ENCODE measurements around the gene ANKRD39. TPM values are rescaled to one million over a fixed set of nuclear protein-coding genes. Genes with fewer than 3 reads are reported as not detected.

Gene ANKRD39
- total RNA-seq, 2 experiments from 2014 or later = 35.4 to 36.7 TPM

DNA sequence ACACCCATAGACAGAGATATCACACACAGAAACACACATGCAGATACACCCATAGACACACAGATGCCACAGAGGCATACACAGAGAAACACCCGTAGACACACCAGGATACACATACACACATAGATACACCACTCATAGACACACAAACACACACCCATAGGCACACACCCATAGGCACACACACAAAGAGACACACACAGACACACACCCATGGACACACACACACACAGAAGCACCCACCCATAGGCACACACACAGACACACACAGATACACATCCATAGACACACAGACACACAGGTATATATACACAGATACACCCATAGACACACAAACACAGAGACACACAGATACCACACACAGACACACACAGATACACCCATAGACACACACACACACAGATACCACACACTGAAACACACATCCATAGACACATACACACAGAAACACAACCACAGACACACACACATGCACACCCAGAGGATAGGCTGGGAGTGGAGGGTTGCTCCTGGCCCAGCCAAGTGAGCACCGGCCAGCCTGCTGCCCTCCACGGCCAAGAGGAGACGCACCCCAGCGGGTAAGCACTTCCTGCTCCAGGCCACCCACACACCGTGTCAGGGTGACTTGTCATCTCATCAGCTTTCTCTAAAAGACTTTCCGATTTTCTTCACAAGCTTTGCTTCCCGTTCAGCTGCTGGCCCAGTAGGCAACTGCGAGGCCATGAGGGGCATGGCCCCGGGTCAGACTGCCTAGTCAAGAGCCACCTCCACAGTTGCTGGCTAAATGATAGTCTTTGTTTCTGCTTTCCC is 55.8 kb downstream of the ANKRD39 start:
- Mint-ChIP-seq H3K27me3 (ENCODE audit: low read depth) (no peaks in the 10 kb centered on the region), H3K4me3 (no peak overlapping the region), H3K9me3 (ENCODE audit: insufficient read depth) (no peaks in the 10 kb centered on the region), H3K4me1 (ENCODE audit: low read depth) (peaks cover 10% of the 10 kb centered on the region), H3K36me3 (ENCODE audit: low read depth) (peaks cover 7% of the 10 kb centered on the region), H3K27ac (no peak overlapping the region)
- ATAC-seq (no peak), DNase-seq (no peak)
- CTCF ChIA-PET = interaction anchor here (1.0 to 2.1 kb wide), 6 partner anchors 14 to 159 kb away, joined by 3 to 17 read pairs (median 4); partner anchors contain the start of gene CNNM3
- POLR2A ChIA-PET = no interaction called here

GRCh38 chr2:96801005-96801785 is 56.6 kb downstream of the ANKRD39 start:
- ChIA-PET CTCF (interaction anchor here (0.6 to 2.1 kb wide), 12 partner anchors 12 to 393 kb away, joined by 3 to 17 read pairs (median 4); partner anchors contain the start of genes ANKRD39, CNNM3 and CNNM4), POLR2A (no interaction called here)
- H3K4me1 Mint-ChIP-seq (ENCODE audit: low read depth) = peaks cover 2% of the 10 kb centered on the region
- H3K27ac Mint-ChIP-seq = no peak overlapping the region
- peak; percentile 76 for DNase-seq
- no peak overlapping the region for H3K4me3 Mint-ChIP-seq
- H3K9me3 Mint-ChIP-seq (ENCODE audit: insufficient read depth) = no peaks in the 10 kb centered on the region
- no peaks in the 10 kb centered on the region for H3K27me3 Mint-ChIP-seq (ENCODE audit: low read depth)
- peaks cover 5% of the 10 kb centered on the region for H3K36me3 Mint-ChIP-seq (ENCODE audit: low read depth)
- ATAC-seq = peak; percentile 94

GRCh38 chr2:96800061-96801004 is 57.5 kb downstream of the ANKRD39 start:
- POLR2A ChIA-PET = interaction anchor here (0.7 kb wide), 1 partner anchor 13 kb away, joined by 3 read pairs; no protein-coding TSS in a partner anchor
- H3K27me3 Mint-ChIP-seq (ENCODE audit: low read depth) = no peaks in the 10 kb centered on the region

DNA sequence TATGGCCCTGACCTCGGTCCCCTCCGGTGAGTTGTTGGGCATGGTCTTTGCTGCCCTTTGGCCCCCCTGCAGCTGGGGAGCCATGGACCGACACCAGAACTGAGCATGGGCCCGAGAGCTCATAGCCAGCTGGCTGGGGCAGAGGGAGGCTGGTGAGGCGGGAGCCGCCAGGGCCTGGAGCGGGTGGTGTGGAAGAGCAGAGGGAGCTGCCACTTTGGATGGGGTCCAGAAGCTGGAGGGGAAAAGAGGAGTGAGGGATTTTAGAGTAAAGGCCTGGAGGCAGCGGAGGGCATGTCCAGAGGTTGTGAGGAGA is 58.2 kb downstream of the ANKRD39 start:
- ChIA-PET POLR2A (interaction anchor here (0.7 kb wide), 1 partner anchor 14 kb away, joined by 3 read pairs; no protein-coding TSS in a partner anchor), CTCF (interaction anchor here (0.8 to 2.1 kb wide), 4 partner anchors 16 to 39 kb away, joined by 3 to 17 read pairs (median 12); partner anchors contain the start of genes CNNM3 and CNNM4)
- Mint-ChIP-seq H3K4me1 (ENCODE audit: low read depth) (no peaks in the 10 kb centered on the region), H3K36me3 (ENCODE audit: low read depth) (peaks cover 5% of the 10 kb centered on the region), H3K4me3 (no peak overlapping the region), H3K9me3 (ENCODE audit: insufficient read depth) (no peaks in the 10 kb centered on the region), H3K27ac (no peak overlapping the region), H3K27me3 (ENCODE audit: low read depth) (no peaks in the 10 kb centered on the region)
- DNase-seq (no peak), ATAC-seq (no peak)

More at GRCh38 chr2:96800061-96801004, 57.5 kb downstream of the ANKRD39 start:
- Mint-ChIP-seq H3K27ac (no peak overlapping the region), H3K4me1 (ENCODE audit: low read depth) (no peaks in the 10 kb centered on the region), H3K9me3 (ENCODE audit: insufficient read depth) (no peaks in the 10 kb centered on the region), H3K36me3 (ENCODE audit: low read depth) (peaks cover 5% of the 10 kb centered on the region), H3K4me3 (no peak overlapping the region)
- peak; percentile 14 for ATAC-seq
- CTCF ChIA-PET = interaction anchor here (0.6 to 2.1 kb wide), 13 partner anchors 13 to 392 kb away, joined by 3 to 17 read pairs (median 3); partner anchors contain the start of genes ANKRD39, CNNM3 and CNNM4
- DNase-seq = no peak

GRCh38 chr2:96798733-96799622 is 58.8 kb downstream of the ANKRD39 start:
- no peak overlapping the region for H3K27ac Mint-ChIP-seq
- no peaks in the 10 kb centered on the region for H3K9me3 Mint-ChIP-seq (ENCODE audit: insufficient read depth)
- peaks cover 5% of the 10 kb centered on the region for H3K36me3 Mint-ChIP-seq (ENCODE audit: low read depth)
- no peak for DNase-seq
- H3K27me3 Mint-ChIP-seq (ENCODE audit: low read depth) = no peaks in the 10 kb centered on the region
- no peak overlapping the region for H3K4me3 Mint-ChIP-seq
- ATAC-seq = no peak
- ChIA-PET POLR2A (no interaction called here), CTCF (interaction anchor here (0.9 kb wide), 1 partner anchor 38 kb away, joined by 3 read pairs; no protein-coding TSS in a partner anchor)
- no peaks in the 10 kb centered on the region for H3K4me1 Mint-ChIP-seq (ENCODE audit: low read depth)

Small RNA genes within 50 kb of the gene (microRNA-seq; reads per million reads assigned to microRNA genes)
- gene MIR3127 = not detected

Other genes starting within 250 kb of the ANKRD39 start
- 10 to 100 TPM; 60.8 to 64.4 TPM for gene KANSL3, start 219.7 kb downstream of the ANKRD39 start, total RNA-seq
- gene FER1L5, start 215.3 kb downstream of the ANKRD39 start, total RNA-seq = not detected
- 1 to 10 TPM; 7.4 to 7.9 TPM for gene LMAN2L, start 118.0 kb downstream of the ANKRD39 start, total RNA-seq
- 1 to 10 TPM; 7.1 TPM for gene CNNM4, start 97.1 kb downstream of the ANKRD39 start, total RNA-seq
- 10 to 100 TPM; 28.1 to 29.9 TPM for gene CNNM3, start 41.7 kb downstream of the ANKRD39 start, total RNA-seq
- gene ANKRD23, start 14.0 kb downstream of the ANKRD39 start, total RNA-seq = 10 to 100 TPM; 12.6 to 17.2 TPM
- 10 to 100 TPM; 21.0 to 24.5 TPM for gene SEMA4C, start 12.1 kb upstream of the ANKRD39 start, total RNA-seq
- gene FAM178B, start 128.6 kb upstream of the ANKRD39 start, total RNA-seq = 1 to 10 TPM in 1 of 2 experiments, under 1 TPM in 1; 0.39 to 1.2 TPM
- gene FAHD2B, start 236.9 kb upstream of the ANKRD39 start, total RNA-seq = 10 to 100 TPM; 29.8 to 32.0 TPM